Amygdala (tissue), 56 donors: ENCODE measurements around the gene TMEM26.
"Not testable (repeated sequence)": the region's sequence is repeated elsewhere in the genome, so short reads cannot be mapped to it uniquely, and the experiment has no call there.

Experiments used
- DNase-seq, 56 donors: peaks; one replicate each; lab custom pipeline; 2025; lab: John Stamatoyannopoulos, UW

The TMEM26 gene

GRCh38 chr10:61406736-61407135 is 46.4 kb downstream of the TMEM26 start:
- no peak for DNase-seq

- no peak for DNase-seq
Measured at GRCh38 chr10:61406242-61406641, 46.9 kb downstream of the TMEM26 start.

- no peak for DNase-seq
Measured at GRCh38 chr10:61404751-61405150, 48.4 kb downstream of the TMEM26 start.

GRCh38 chr10:61400524-61400923 is 52.7 kb downstream of the TMEM26 start:
- no peak for DNase-seq

- DNase-seq, result no peak
Measured at GRCh38 chr10:61399406-61399805, 53.8 kb downstream of the TMEM26 start.

- DNase-seq, result no peak
Measured at GRCh38 chr10:61398366-61399129, 54.6 kb downstream of the TMEM26 start.

- DNase-seq, result no peak
Measured at GRCh38 chr10:61397175-61397986, 55.8 kb downstream of the TMEM26 start.

- no peak for DNase-seq
Measured at GRCh38 chr10:61391281-61391680, 61.9 kb downstream of the TMEM26 start.

GRCh38 chr10:61390851-61391250 is 62.3 kb downstream of the TMEM26 start:
- no peak for DNase-seq

GRCh38 chr10:61389887-61390286 is 63.3 kb downstream of the TMEM26 start:
- no peak for DNase-seq

GRCh38 chr10:61388986-61389385 is 64.2 kb downstream of the TMEM26 start:
- DNase-seq, result not testable (repeated sequence)

GRCh38 chr10:61385231-61386001 is 67.8 kb downstream of the TMEM26 start:
- DNase-seq, result no peak

- DNase-seq, result not testable (repeated sequence)
Measured at GRCh38 chr10:61381153-61381552, 72.0 kb downstream of the TMEM26 start.

GRCh38 chr10:61378865-61379264 is 74.3 kb downstream of the TMEM26 start:
- no peak for DNase-seq

GRCh38 chr10:61376908-61377368 is 76.2 kb downstream of the TMEM26 start:
- DNase-seq, result no peak

GRCh38 chr10:61376377-61376776 is 76.8 kb downstream of the TMEM26 start:
- no peak for DNase-seq

GRCh38 chr10:61366365-61366764 is 86.8 kb downstream of the TMEM26 start:
- DNase-seq, result no peak

- no peak for DNase-seq
Measured at GRCh38 chr10:61364619-61365018, 88.6 kb downstream of the TMEM26 start.

- no peak for DNase-seq
Measured at GRCh38 chr10:61363006-61363405, 90.2 kb downstream of the TMEM26 start.

GRCh38 chr10:61359452-61359851 is 93.7 kb downstream of the TMEM26 start:
- DNase-seq, result no peak

GRCh38 chr10:61357687-61358086 is 95.5 kb downstream of the TMEM26 start:
- DNase-seq, result no peak
